GM21825 (cell line): Measurements from ENCODE around the gene AUTS2.

Experiments
- ATAC-seq: cut with Tn5 transposase; IDR thresholded peaks from one replicate; pipeline ENCODE4 v1.9.1; 2021; ENCODE audit warnings: mild to moderate bottlenecking, moderate library complexity; ENCODE audit not compliant: unreplicated experiment

Gene AUTS2

GRCh38 chr7:70143075-70144044 lies 545.1 kb downstream of the AUTS2 start:
- no peak for ATAC-seq

- ATAC-seq: no peak
Measured at GRCh38 chr7:70148997-70149396, 550.7 kb downstream of the AUTS2 start.

GRCh38 chr7:70152313-70152712 lies 554.0 kb downstream of the AUTS2 start:
- no peak for ATAC-seq

GRCh38 chr7:70153933-70154332 lies 555.7 kb downstream of the AUTS2 start:
- ATAC-seq: no peak

GRCh38 chr7:70154521-70155180 lies 556.4 kb downstream of the AUTS2 start:
- ATAC-seq: no peak

- ATAC-seq: no peak
Measured at GRCh38 chr7:70156057-70156456, 557.8 kb downstream of the AUTS2 start.

- ATAC-seq: no peak
Measured at GRCh38 chr7:70159121-70159520, 560.8 kb downstream of the AUTS2 start.

- ATAC-seq: no peak
Measured at GRCh38 chr7:70165477-70166170, 567.3 kb downstream of the AUTS2 start.

GRCh38 chr7:70171369-70171920 lies 573.2 kb downstream of the AUTS2 start:
- no peak for ATAC-seq

- no peak for ATAC-seq
Measured at GRCh38 chr7:70177166-70177565, 578.9 kb downstream of the AUTS2 start.

GRCh38 chr7:70178211-70178610 lies 579.9 kb downstream of the AUTS2 start:
- ATAC-seq: no peak

GRCh38 chr7:70178787-70179186 lies 580.5 kb downstream of the AUTS2 start:
- no peak for ATAC-seq

- ATAC-seq: no peak
Measured at GRCh38 chr7:70182521-70182920, 584.2 kb downstream of the AUTS2 start.

GRCh38 chr7:70183278-70183677 lies 585.0 kb downstream of the AUTS2 start:
- ATAC-seq: no peak

GRCh38 chr7:70188901-70189650 lies 590.8 kb downstream of the AUTS2 start:
- ATAC-seq: no peak

- no peak for ATAC-seq
Measured at GRCh38 chr7:70189776-70190175, 591.5 kb downstream of the AUTS2 start.

- no peak for ATAC-seq
Measured at GRCh38 chr7:70190281-70190680, 592.0 kb downstream of the AUTS2 start.

GRCh38 chr7:70193514-70193913 lies 595.2 kb downstream of the AUTS2 start:
- no peak for ATAC-seq

GRCh38 chr7:70208236-70209063 lies 610.2 kb downstream of the AUTS2 start:
- ATAC-seq: no peak
